H1 (cell line): Measurements from ENCODE around the gene ZNF598. TPM values are rescaled to one million over a fixed set of nuclear protein-coding genes. Genes with fewer than 3 reads are reported as not detected.

Experiments
- CHD1 ChIP-seq: IDR thresholded peaks from 2 replicates; pipeline ENCODE4 v1.6.1; 2012; ENCODE audit warnings: low read depth, low read length, improper control_type of control experiment
- CHD7 ChIP-seq: fragments of 300-600 bp; sonication (generic); IDR thresholded peaks from 2 replicates; pipeline ENCODE4 v1.7.1; 2012; ENCODE audit warnings: low read length, moderate library complexity, mild to moderate bottlenecking, inconsistent platforms; ENCODE audit not compliant: insufficient replicate concordance
- KDM1A ChIP-seq: fragments of 200-600, 300-600 bp; sonication (generic); IDR thresholded peaks from 2 replicates; pipeline ENCODE4 v1.7.1; 2016; ENCODE audit warnings: mild to moderate bottlenecking, low read length, borderline replicate concordance
- NANOG ChIP-seq: IDR thresholded peaks from 2 replicates; pipeline ENCODE4 v1.6.1; 2011; ENCODE audit warnings: low read length, low read depth, mild to moderate bottlenecking, inconsistent platforms; ENCODE audit not compliant: insufficient read depth, poor library complexity, severe bottlenecking
- RXRA ChIP-seq: IDR thresholded peaks from 2 replicates; pipeline ENCODE4 v1.6.1; 2011; ENCODE audit warnings: low read depth, mild to moderate bottlenecking, low read length, moderate library complexity; ENCODE audit not compliant: insufficient read depth
- SIN3A ChIP-seq, 2 experiments: IDR thresholded peaks in 1 of 2; conservative IDR thresholded peaks in 1 of 2; 2 replicates each; pipeline ENCODE4 v1.6.1; 2011 to 2012; ENCODE audit warnings: low read length in 2 of 2, improper control_type of control experiment in 1 of 2, low read depth in 1 of 2, mild to moderate bottlenecking in 1 of 2
- SP4 ChIP-seq: IDR thresholded peaks from 2 replicates; pipeline ENCODE4 v1.6.1; 2012; ENCODE audit warnings: low read length, inconsistent platforms
- TAF1 ChIP-seq: IDR thresholded peaks from 2 replicates; pipeline ENCODE4 v1.6.1; 2011; ENCODE audit warnings: mild to moderate bottlenecking, low read depth, low read length
- polyA plus RNA-seq, 7 experiments: library from polyadenylated mRNA; depleted of rRNA in 3 of 7; stranded (reverse) in 5 of 7; unstranded in 2 of 7; fragments of >200 nt in 5 of 7; fragments of 200-250 nt in 2 of 7; gene quantifications; 1 replicate in 5 of 7; 2 replicates in 1 of 7; 4 replicates in 1 of 7; pipeline versions ENCODE4 v1.2.1 to v1.2.3, GENCODE V29; 2011 to 2013; ENCODE audit warnings: missing spikeins in 2 of 7, mixed read lengths in 2 of 7
- total RNA-seq: library from RNA; stranded (reverse); fragmentation: NEBNext Ultra II Directional; extraction: Animal tissue kit (Norgen Biotek cat#: 25700); gene quantifications from 2 replicates; pipeline ENCODE4 v1.2.1, GENCODE V29; 2021
- TF ChIP-seq, protein P1 (sequence below): IDR thresholded peaks from 2 replicates; pipeline ENCODE4 v1.6.1; 2012; ENCODE audit warnings: inconsistent platforms

Gene ZNF598
- total and polyA plus RNA-seq, 2 of the 8 experiments (the other 6 are each of a cell fraction or from before 2014, with no cell fraction given): 29.3 to 47.6 TPM

DNA sequence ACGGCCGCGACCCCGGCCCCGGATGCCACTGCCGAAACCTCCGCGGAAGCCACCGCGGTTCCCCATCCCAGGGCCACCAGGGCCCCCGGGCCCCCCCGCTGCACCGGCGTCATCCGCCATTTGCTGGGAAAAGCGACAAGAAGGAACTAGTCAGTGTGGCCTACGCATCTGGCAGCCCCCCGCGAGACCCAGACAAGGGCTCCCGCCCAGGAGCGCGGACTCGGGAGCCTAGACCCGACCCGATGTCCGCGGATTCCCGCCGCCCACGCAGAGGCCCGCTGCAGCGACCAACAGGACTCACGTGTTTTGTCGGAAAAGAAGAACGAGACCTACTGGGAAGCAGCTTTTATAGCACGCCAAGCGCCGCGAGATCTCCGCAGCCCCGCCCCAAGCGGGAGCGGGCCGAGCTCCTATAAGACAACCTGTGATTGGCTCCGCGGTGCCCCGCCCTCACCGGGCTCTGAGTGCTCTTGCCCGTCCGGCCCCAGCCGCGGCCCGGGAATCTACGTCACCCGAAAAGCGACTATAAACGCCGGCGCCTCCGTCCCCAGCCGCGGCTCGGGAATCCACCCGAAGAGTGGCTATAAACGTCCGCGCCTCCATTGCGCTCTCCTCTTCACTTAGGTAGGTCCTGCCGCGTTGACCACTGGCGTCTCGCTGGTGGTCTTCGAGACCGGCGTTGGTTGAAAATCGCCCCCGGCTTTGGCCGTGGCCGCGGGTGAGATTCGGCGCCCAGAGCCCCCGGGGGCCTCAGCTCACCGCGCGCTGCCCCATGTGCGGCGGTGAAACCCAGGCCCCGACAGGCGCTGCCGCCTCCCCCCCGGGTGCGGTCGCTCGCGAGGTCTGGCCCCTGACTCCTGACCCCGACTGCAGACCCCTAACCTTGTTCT is 44.9 kb downstream of the ZNF598 start, which contains the start of gene RPS2 (continued):
- no peak for TF ChIP-seq CHD7
- TF ChIP-seq SIN3A (conservative IDR thresholded peaks at IDR 0.05 in 1 of 2, IDR thresholded peaks at IDR 0.05 in 1 of 2; ENCODE audit: low read depth in 1 of 2, low read length in 2 of 2): peak in 1 of 2 experiments; percentile 51; a peak in 2 of 4 replicates
- TF ChIP-seq, protein P1, sequence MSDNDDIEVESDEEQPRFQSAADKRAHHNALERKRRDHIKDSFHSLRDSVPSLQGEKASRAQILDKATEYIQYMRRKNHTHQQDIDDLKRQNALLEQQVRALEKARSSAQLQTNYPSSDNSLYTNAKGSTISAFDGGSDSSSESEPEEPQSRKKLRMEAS: peak; percentile 78
- peak; percentile 100 for TF ChIP-seq TAF1
- 0 out of 2 replicates have a peak, but pooled peaks have one; percentile 72 for TF ChIP-seq SP4
- TF ChIP-seq RXRA: no peak
- TF ChIP-seq KDM1A: no peak
- peak; percentile 59; the same call in 1 of the 2 replicates for TF ChIP-seq CHD1
- TF ChIP-seq NANOG: no peak
